H1 (cell line): ENCODE results near the gene PDE6B. TPM values are rescaled to one million over a fixed set of nuclear protein-coding genes. Genes with fewer than 3 reads are reported as not detected.

Source experiments
- CTCF ChIA-PET: fragments of 300-600 bp; sonication (Branson Sonifier 250); formaldehyde crosslinking; loops from one replicate; lab custom pipeline; 2021; ENCODE audit not compliant: partially characterized antibody; lab: Charles Lee
- POLR2A ChIA-PET: fragments of 300-600 bp; sonication (Branson Sonifier 250); formaldehyde crosslinking; loops from one replicate; lab custom pipeline; 2021; ENCODE audit warnings: inconsistent platforms; ENCODE audit not compliant: partially characterized antibody; lab: Charles Lee
- DNase-seq, 2 experiments: peaks; one replicate each; pipeline versions ENCODE4 v3.0.0 to v3.0.0-alpha.2; 2010 to 2022; ENCODE audit warnings: low spot score in 2 of 2, low read depth in 1 of 2, mixed read lengths in 1 of 2
- FAIRE-seq: peaks from 2 replicates; lab custom pipeline; 2011; peaks lifted over from hg19 to GRCh38; lab: Jason Lieb, UNC
- H2AFZ ChIP-seq: 2 replicates; pipeline ENCODE4 v1.8.1; 2012; ENCODE audit warnings: low read length, inconsistent platforms
- H2AK5ac ChIP-seq: 2 replicates; pipeline ENCODE4 v1.6.1; 2013; ENCODE audit warnings: low read depth, low read length
- H2BK120ac ChIP-seq: replicated peaks from 2 replicates; pipeline ENCODE3; 2013; ENCODE audit warnings: low read depth, low read length, inconsistent platforms
- H2BK12ac ChIP-seq: 2 replicates; pipeline ENCODE4 v1.6.1; 2013; ENCODE audit warnings: low read depth, low read length
- H2BK15ac ChIP-seq: 2 replicates; pipeline ENCODE4 v1.6.1; 2013; ENCODE audit warnings: low read length
- H2BK20ac ChIP-seq: 2 replicates; pipeline ENCODE4 v1.6.1; 2013; ENCODE audit warnings: low read length
- H2BK5ac ChIP-seq: 2 replicates; pipeline ENCODE4 v1.6.1; 2013; ENCODE audit warnings: low read depth, low read length
- H3K14ac ChIP-seq: 2 replicates; pipeline ENCODE4 v1.6.1; 2013; ENCODE audit warnings: inconsistent platforms; ENCODE audit not compliant: insufficient read length
- H3K18ac ChIP-seq: 2 replicates; pipeline ENCODE4 v1.6.1; 2013; ENCODE audit warnings: low read length; ENCODE audit errors: extremely low read depth
- H3K23ac ChIP-seq: 2 replicates; pipeline ENCODE4 v1.6.1; 2013; ENCODE audit warnings: inconsistent platforms; ENCODE audit not compliant: insufficient read length
- H3K23me2 ChIP-seq: 2 replicates; pipeline ENCODE4 v1.6.1; 2013; ENCODE audit warnings: low read depth, low read length
- H3K27ac ChIP-seq: 2 replicates; pipeline ENCODE4 v1.6.1; 2011; ENCODE audit warnings: low read depth, low read length, inconsistent platforms
- H3K27me3 ChIP-seq, 4 experiments: replicated peaks in 1 of 4; 1 replicate in 1 of 4; 2 replicates in 3 of 4; pipeline versions ENCODE4 v1.6.1 to v1.8.1; 2011 to 2013; ENCODE audit warnings: low read length in 3 of 4, mild to moderate bottlenecking in 3 of 4, inconsistent platforms in 2 of 4, mixed read lengths in 2 of 4, moderate library complexity in 1 of 4; ENCODE audit not compliant: control insufficient read depth in 3 of 4, insufficient read depth in 3 of 4; ENCODE audit errors: extremely low read depth in 1 of 4
- H3K36me3 ChIP-seq, 4 experiments: 2 replicates each; pipeline versions ENCODE4 v1.6.1 to v1.8.1; 2011 to 2013; ENCODE audit warnings: mild to moderate bottlenecking in 4 of 4, low read length in 3 of 4, moderate library complexity in 2 of 4, control low read depth in 1 of 4, inconsistent platforms in 1 of 4; ENCODE audit not compliant: insufficient read depth in 4 of 4, control insufficient read depth in 2 of 4
- H3K4ac ChIP-seq: replicated peaks from 2 replicates; pipeline ENCODE3; 2013; ENCODE audit warnings: low read length, low read depth, mixed read lengths, inconsistent platforms; ENCODE audit not compliant: insufficient read length
- H3K4me1 ChIP-seq, 4 experiments: replicated peaks in 1 of 4; 1 replicate in 1 of 4; 2 replicates in 3 of 4; pipeline versions ENCODE4 v1.6.1 to v1.8.1; 2011 to 2013; ENCODE audit warnings: low read length in 3 of 4, inconsistent platforms in 2 of 4, mixed read lengths in 1 of 4; ENCODE audit not compliant: insufficient read depth in 4 of 4, control insufficient read depth in 3 of 4
- H3K4me2 ChIP-seq, 2 experiments: 2 replicates each; pipeline versions ENCODE4 v1.6.1 to v1.8.1; 2011 to 2013; ENCODE audit warnings: low read depth in 2 of 2, low read length in 2 of 2, control low read depth in 1 of 2, inconsistent platforms in 1 of 2, mild to moderate bottlenecking in 1 of 2; ENCODE audit not compliant: insufficient read depth in 1 of 2
- H3K4me3 ChIP-seq, 4 experiments: fragments of 200-600, 300-600 bp in 1 of 4; sonication (generic), shearing (Covaris generic), sonication (Bioruptor Twin) in 1 of 4; 2 replicates each; pipeline versions ENCODE4 v1.5.1 to v1.8.1; 2011 to 2016; ENCODE audit warnings: low read length in 4 of 4, low read depth in 3 of 4, control low read depth in 2 of 4, inconsistent platforms in 2 of 4, mild to moderate bottlenecking in 2 of 4, mixed read lengths in 1 of 4, moderate library complexity in 1 of 4; ENCODE audit not compliant: insufficient read depth in 2 of 4; ENCODE audit errors: extremely low read depth in 1 of 4
- H3K56ac ChIP-seq: replicated peaks from 2 replicates; pipeline ENCODE3; 2013; ENCODE audit warnings: low read depth, mild to moderate bottlenecking, mixed read lengths, low read length, inconsistent platforms; ENCODE audit not compliant: insufficient read length
- H3K79me1 ChIP-seq: 2 replicates; pipeline ENCODE4 v1.6.1; 2013; ENCODE audit warnings: low read depth, low read length, control low read depth
- H3K79me2 ChIP-seq, 2 experiments: 2 replicates each; pipeline versions ENCODE4 v1.6.1 to v1.8.1; 2012 to 2013; ENCODE audit warnings: low read length in 2 of 2, mild to moderate bottlenecking in 2 of 2, inconsistent platforms in 1 of 2; ENCODE audit not compliant: insufficient read depth in 2 of 2, control insufficient read depth in 1 of 2
- H3K9ac ChIP-seq, 4 experiments: replicated peaks in 1 of 4; 1 replicate in 1 of 4; 2 replicates in 3 of 4; pipeline versions ENCODE4 v1.6.1 to v1.8.1; 2011 to 2013; ENCODE audit warnings: low read depth in 3 of 4, low read length in 3 of 4, control low read depth in 2 of 4, mild to moderate bottlenecking in 2 of 4, moderate library complexity in 2 of 4, inconsistent platforms in 1 of 4; ENCODE audit errors: extremely low read depth in 1 of 4
- H3K9me3 ChIP-seq, 2 experiments: 2 replicates each; pipeline versions ENCODE4 v1.6.1 to v1.8.1; 2012 to 2013; ENCODE audit warnings: mild to moderate bottlenecking in 2 of 2, moderate library complexity in 2 of 2, control low read depth in 1 of 2, inconsistent platforms in 1 of 2, low read depth in 1 of 2, low read length in 1 of 2, mixed read lengths in 1 of 2; ENCODE audit not compliant: insufficient read depth in 2 of 2
- H4K20me1 ChIP-seq, 2 experiments: replicated peaks in 1 of 2; 2 replicates each; pipeline versions ENCODE3 to v1.8.1; 2011 to 2013; ENCODE audit warnings: inconsistent platforms in 2 of 2, low read length in 2 of 2, mild to moderate bottlenecking in 1 of 2; ENCODE audit not compliant: insufficient read depth in 2 of 2, control insufficient read depth in 1 of 2
- H4K5ac ChIP-seq: 2 replicates; pipeline ENCODE4 v1.6.1; 2013; ENCODE audit warnings: low read length, low read depth, mixed read lengths, inconsistent platforms; ENCODE audit not compliant: insufficient read length
- H4K8ac ChIP-seq: 2 replicates; pipeline ENCODE4 v1.8.0; 2013; ENCODE audit warnings: mild to moderate bottlenecking, moderate library complexity, low read length, inconsistent platforms; ENCODE audit not compliant: insufficient read depth; ENCODE audit errors: extremely low read depth
- H4K91ac ChIP-seq: replicated peaks from 2 replicates; pipeline ENCODE3; 2013; ENCODE audit warnings: low read length, mixed read lengths, inconsistent platforms; ENCODE audit not compliant: insufficient read length
- SP2 ChIP-seq: IDR thresholded peaks from 2 replicates; pipeline ENCODE4 v1.6.1; 2012; ENCODE audit warnings: mild to moderate bottlenecking, low read length, inconsistent platforms
- SUZ12 ChIP-seq: fragments of 200-600 bp; sonication (generic); IDR thresholded peaks from 2 replicates; pipeline ENCODE4 v1.6.1; 2012; ENCODE audit warnings: mild to moderate bottlenecking, inconsistent platforms, low read length, moderate library complexity, mixed read lengths
- TCF12 ChIP-seq: IDR thresholded peaks from 2 replicates; pipeline ENCODE4 v1.6.1; 2011; ENCODE audit warnings: low read depth, mild to moderate bottlenecking, low read length
- WGBS, 2 experiments: shearing (Covaris generic) in 1 of 2; methylation state at CpG; one replicate each; pipeline versions ENCODE4 v1.1.6 to v1.1.7; 2013 to 2015; ENCODE audit warnings: low lambda C conversion rate in 2 of 2, mixed read lengths in 2 of 2, inconsistent platforms in 1 of 2, low coverage in 1 of 2, missing lambda C conversion rate in 1 of 2; ENCODE audit not compliant: insufficient replicate concordance in 2 of 2, insufficient coverage in 1 of 2, insufficient read length in 1 of 2; ENCODE audit errors: extremely low coverage in 1 of 2, missing lambda C conversion rate in 1 of 2; 5-methylcytosine and 5-hydroxymethylcytosine counted together
- polyA plus RNA-seq, 7 experiments: library from polyadenylated mRNA; depleted of rRNA in 3 of 7; stranded (reverse) in 5 of 7; unstranded in 2 of 7; fragments of >200 nt in 5 of 7; fragments of 200-250 nt in 2 of 7; gene quantifications; 1 replicate in 5 of 7; 2 replicates in 1 of 7; 4 replicates in 1 of 7; pipeline versions ENCODE4 v1.2.1 to v1.2.3, GENCODE V29; 2011 to 2013; ENCODE audit warnings: missing spikeins in 2 of 7, mixed read lengths in 2 of 7
- total RNA-seq: library from RNA; stranded (reverse); fragmentation: NEBNext Ultra II Directional; extraction: Animal tissue kit (Norgen Biotek cat#: 25700); gene quantifications from 2 replicates; pipeline ENCODE4 v1.2.1, GENCODE V29; 2021
- TF ChIP-seq, protein P1 (sequence below), 3 experiments: IDR thresholded peaks; 1 replicate in 2 of 3; 2 replicates in 1 of 3; pipeline versions ENCODE4 v1.5.1 to v1.6.1; 2011; ENCODE audit warnings: low read length in 3 of 3, mild to moderate bottlenecking in 3 of 3, inconsistent platforms in 2 of 3, low read depth in 1 of 3, moderate library complexity in 1 of 3; ENCODE audit not compliant: insufficient read depth in 1 of 3; ENCODE audit errors: control extremely low read depth in 1 of 3

Gene PDE6B
- total and polyA plus RNA-seq, 2 of the 8 experiments (the other 6 are each of a cell fraction or from before 2014, with no cell fraction given): 4.1 to 8.4 TPM

DNA sequence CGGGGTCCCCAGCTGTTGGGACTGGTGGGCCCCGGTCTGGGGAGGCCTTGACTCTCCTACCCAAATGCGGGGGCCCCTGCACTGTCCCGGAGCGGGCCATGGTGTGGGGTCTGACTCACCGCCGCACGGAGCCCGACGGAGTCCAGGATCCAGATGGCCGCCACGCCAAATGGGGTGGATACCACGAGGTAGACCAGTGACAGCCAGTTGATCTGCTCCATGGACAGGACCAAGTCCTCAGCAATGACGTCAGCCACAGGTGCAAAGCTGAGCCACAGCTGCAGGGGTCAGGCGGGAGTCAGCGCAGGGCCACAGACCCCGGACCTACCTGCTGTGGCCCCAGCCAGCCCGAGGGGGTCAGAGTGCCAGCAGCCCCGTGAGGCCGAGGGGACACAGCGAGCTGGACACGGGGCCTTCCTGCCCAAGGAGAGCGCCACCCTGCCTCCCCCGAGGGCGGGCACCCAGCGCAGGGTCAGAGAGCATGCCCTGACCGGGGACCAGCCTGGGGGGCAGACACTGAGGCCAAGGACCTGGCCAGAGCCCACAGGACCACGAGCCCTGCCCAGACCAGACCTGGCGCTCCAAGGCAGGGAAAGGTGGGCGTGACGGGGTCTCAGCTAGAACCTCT, 61.2 kb downstream of the PDE6B start:
- H4K91ac ChIP-seq: no peak overlapping the region
- no peak for FAIRE-seq
- no peaks in the 10 kb centered on the region for H3K9me3 ChIP-seq
- H2BK15ac ChIP-seq: no peak overlapping the region
- H4K20me1 ChIP-seq: peaks cover 0 to 9% of the 10 kb centered on the region in 2 experiments
- DNase-seq: no peak
- no peak overlapping the region for H3K9ac ChIP-seq
- H3K4me3 ChIP-seq: no peak overlapping the region
- no peak overlapping the region for H3K27ac ChIP-seq
- H2BK5ac ChIP-seq: 0 out of 2 replicates have a peak overlapping the region, but pooled peaks have one; percentile 60
- H3K14ac ChIP-seq: no peak overlapping the region
- H3K4me2 ChIP-seq: no peak overlapping the region
- no peak overlapping the region for H2AFZ ChIP-seq
- CTCF ChIA-PET: interaction anchor here (0.7 to 5.7 kb wide), 9 partner anchors 9 to 93 kb away, joined by 3 to 65 read pairs (median 4); no protein-coding TSS in a partner anchor
- no peak overlapping the region for H2BK20ac ChIP-seq
- H3K18ac ChIP-seq: no peak overlapping the region
- H3K36me3 ChIP-seq: no peaks in the 10 kb centered on the region
- H3K4ac ChIP-seq: no peak overlapping the region
- 93% methylated on average over 24 of the region's 31 CpGs; no CpG with 5 or more reads in 1 of the 2 experiments for WGBS, 2 experiments
- peaks cover 0 to 4% (median 0%) of the 10 kb centered on the region in 4 experiments; a peak in 1 of 7 replicates for H3K27me3 ChIP-seq
- H3K4me1 ChIP-seq: peaks cover 0 to 24% (median 18%) of the 10 kb centered on the region in 4 experiments; a peak in 6 of 7 replicates
- no peak overlapping the region for H3K56ac ChIP-seq
- no peaks in the 10 kb centered on the region for H3K79me2 ChIP-seq
- no peak overlapping the region for H4K5ac ChIP-seq
- no peaks in the 10 kb centered on the region for H3K79me1 ChIP-seq
- H3K23ac ChIP-seq: no peak overlapping the region
- no peak overlapping the region for H2BK120ac ChIP-seq
- H4K8ac ChIP-seq: peak overlapping the region; percentile 57; the same call in 1 of the 2 replicates
- POLR2A ChIA-PET: interaction anchor here (0.7 to 6.3 kb wide), 9 partner anchors 11 to 25 kb away, joined by 3 to 34 read pairs (median 4); partner anchors contain the start of genes ATP5ME and MYL5
- H2BK12ac ChIP-seq: no peak overlapping the region
- peaks cover 6% of the 10 kb centered on the region; the same call in 1 of the 2 replicates for H3K23me2 ChIP-seq
- no peak overlapping the region for H2AK5ac ChIP-seq
- no peak for TF ChIP-seq TCF12
- no peak for TF ChIP-seq SUZ12
- TF ChIP-seq SP2: no peak
- TF ChIP-seq, protein P1, sequence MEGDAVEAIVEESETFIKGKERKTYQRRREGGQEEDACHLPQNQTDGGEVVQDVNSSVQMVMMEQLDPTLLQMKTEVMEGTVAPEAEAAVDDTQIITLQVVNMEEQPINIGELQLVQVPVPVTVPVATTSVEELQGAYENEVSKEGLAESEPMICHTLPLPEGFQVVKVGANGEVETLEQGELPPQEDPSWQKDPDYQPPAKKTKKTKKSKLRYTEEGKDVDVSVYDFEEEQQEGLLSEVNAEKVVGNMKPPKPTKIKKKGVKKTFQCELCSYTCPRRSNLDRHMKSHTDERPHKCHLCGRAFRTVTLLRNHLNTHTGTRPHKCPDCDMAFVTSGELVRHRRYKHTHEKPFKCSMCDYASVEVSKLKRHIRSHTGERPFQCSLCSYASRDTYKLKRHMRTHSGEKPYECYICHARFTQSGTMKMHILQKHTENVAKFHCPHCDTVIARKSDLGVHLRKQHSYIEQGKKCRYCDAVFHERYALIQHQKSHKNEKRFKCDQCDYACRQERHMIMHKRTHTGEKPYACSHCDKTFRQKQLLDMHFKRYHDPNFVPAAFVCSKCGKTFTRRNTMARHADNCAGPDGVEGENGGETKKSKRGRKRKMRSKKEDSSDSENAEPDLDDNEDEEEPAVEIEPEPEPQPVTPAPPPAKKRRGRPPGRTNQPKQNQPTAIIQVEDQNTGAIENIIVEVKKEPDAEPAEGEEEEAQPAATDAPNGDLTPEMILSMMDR (IDR thresholded peaks at IDR 0.05; ENCODE audit: control extremely low read depth in 1 of 3, insufficient read depth in 1 of 3, low read depth in 1 of 3, low read length in 3 of 3): peak in 1 of 3 experiments; percentile 8; a peak in 1 of 4 replicates
